HEK293 (cell line): ENCODE results near the gene ZCWPW1.

ENCODE experiments used
- KLF1 ChIP-seq: fragments of 450-650 bp; formaldehyde crosslinking; IDR thresholded peaks from 2 replicates; pipeline ENCODE4 v1.5.1; 2016; ENCODE audit warnings: missing biosample characterization, missing genetic modification characterization
- ZNF24 ChIP-seq: fragments of 450-650 bp; formaldehyde crosslinking; IDR thresholded peaks from 2 replicates; pipeline ENCODE4 v1.5.1; 2016; ENCODE audit warnings: missing biosample characterization, missing genetic modification characterization
- ZNF394 ChIP-seq: fragments of 450-650 bp; formaldehyde crosslinking; IDR thresholded peaks from 2 replicates; pipeline ENCODE4 v1.5.1; 2016; ENCODE audit warnings: missing biosample characterization, missing genetic modification characterization, mild to moderate bottlenecking, moderate library complexity, borderline replicate concordance
- ZNF501 ChIP-seq: fragments of 450-650 bp; formaldehyde crosslinking; IDR thresholded peaks from 2 replicates; pipeline ENCODE4 v1.5.1; 2016; ENCODE audit warnings: missing biosample characterization, missing genetic modification characterization
- TF ChIP-seq, protein P1 (sequence below): fragments of 450-650 bp; formaldehyde crosslinking; IDR thresholded peaks from 2 replicates; pipeline ENCODE4 v1.5.1; 2016; ENCODE audit warnings: missing biosample characterization, missing genetic modification characterization
- TF ChIP-seq, protein P2 (sequence below): fragments of 450-650 bp; formaldehyde crosslinking; IDR thresholded peaks from 2 replicates; pipeline ENCODE4 v1.5.1; 2016; ENCODE audit warnings: missing biosample characterization, missing genetic modification characterization
- TF ChIP-seq, protein P3 (sequence below): fragments of 450-650 bp; formaldehyde crosslinking; IDR thresholded peaks from 2 replicates; pipeline ENCODE4 v1.5.1; 2016; ENCODE audit warnings: missing biosample characterization, missing genetic modification characterization
- TF ChIP-seq, protein P4 (sequence below): fragments of 450-650 bp; formaldehyde crosslinking; IDR thresholded peaks from 2 replicates; pipeline ENCODE4 v1.5.1; 2016; ENCODE audit warnings: missing biosample characterization, missing genetic modification characterization
- TF ChIP-seq, protein P5 (sequence below): fragments of 450-650 bp; formaldehyde crosslinking; optimal IDR thresholded peaks from 2 replicates; pipeline ENCODE3; 2016; ENCODE audit warnings: missing biosample characterization, mild to moderate bottlenecking, missing genetic modification characterization

DNA sequence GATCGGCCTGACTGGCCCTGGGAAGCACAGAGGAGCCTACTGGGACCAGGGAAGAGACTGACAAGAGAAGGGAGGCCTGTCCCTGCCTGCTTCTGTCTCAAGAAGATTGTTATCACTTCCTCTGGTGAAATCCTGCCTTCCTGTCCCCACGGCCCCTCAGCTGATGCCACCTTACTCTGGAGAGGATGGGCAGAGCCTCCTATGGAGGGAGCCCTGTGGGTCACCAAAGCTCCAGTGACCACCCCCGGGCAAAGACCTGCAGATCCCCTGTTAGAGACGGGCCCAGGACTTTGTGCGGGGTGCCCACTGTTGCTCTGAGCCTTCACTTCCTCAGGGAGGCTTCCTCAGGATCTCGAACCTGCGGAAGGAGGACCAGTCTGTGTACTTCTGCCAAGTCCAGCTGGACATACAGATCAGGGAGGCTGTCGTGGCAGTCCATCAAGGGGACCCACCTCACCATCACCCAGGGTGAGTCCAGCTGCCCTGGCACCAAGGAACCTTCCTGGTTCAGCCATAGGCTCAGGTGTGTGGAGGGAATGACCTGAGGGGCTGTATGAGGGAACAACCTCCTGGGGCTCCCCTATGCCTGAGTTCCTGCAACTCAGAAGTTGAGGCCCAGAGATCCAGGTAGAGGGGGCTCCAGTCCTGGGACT lies 72.0 kb downstream of the ZCWPW1 start:
- TF ChIP-seq, protein P1, sequence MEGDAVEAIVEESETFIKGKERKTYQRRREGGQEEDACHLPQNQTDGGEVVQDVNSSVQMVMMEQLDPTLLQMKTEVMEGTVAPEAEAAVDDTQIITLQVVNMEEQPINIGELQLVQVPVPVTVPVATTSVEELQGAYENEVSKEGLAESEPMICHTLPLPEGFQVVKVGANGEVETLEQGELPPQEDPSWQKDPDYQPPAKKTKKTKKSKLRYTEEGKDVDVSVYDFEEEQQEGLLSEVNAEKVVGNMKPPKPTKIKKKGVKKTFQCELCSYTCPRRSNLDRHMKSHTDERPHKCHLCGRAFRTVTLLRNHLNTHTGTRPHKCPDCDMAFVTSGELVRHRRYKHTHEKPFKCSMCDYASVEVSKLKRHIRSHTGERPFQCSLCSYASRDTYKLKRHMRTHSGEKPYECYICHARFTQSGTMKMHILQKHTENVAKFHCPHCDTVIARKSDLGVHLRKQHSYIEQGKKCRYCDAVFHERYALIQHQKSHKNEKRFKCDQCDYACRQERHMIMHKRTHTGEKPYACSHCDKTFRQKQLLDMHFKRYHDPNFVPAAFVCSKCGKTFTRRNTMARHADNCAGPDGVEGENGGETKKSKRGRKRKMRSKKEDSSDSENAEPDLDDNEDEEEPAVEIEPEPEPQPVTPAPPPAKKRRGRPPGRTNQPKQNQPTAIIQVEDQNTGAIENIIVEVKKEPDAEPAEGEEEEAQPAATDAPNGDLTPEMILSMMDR, result no peak
- TF ChIP-seq ZNF24 (tag by site-specific recombination) (no peak), ZNF501 (tag by site-specific recombination) (no peak), KLF1 (tag by site-specific recombination) (no peak), ZNF394 (tag by site-specific recombination) (no peak)
- TF ChIP-seq, protein P2, sequence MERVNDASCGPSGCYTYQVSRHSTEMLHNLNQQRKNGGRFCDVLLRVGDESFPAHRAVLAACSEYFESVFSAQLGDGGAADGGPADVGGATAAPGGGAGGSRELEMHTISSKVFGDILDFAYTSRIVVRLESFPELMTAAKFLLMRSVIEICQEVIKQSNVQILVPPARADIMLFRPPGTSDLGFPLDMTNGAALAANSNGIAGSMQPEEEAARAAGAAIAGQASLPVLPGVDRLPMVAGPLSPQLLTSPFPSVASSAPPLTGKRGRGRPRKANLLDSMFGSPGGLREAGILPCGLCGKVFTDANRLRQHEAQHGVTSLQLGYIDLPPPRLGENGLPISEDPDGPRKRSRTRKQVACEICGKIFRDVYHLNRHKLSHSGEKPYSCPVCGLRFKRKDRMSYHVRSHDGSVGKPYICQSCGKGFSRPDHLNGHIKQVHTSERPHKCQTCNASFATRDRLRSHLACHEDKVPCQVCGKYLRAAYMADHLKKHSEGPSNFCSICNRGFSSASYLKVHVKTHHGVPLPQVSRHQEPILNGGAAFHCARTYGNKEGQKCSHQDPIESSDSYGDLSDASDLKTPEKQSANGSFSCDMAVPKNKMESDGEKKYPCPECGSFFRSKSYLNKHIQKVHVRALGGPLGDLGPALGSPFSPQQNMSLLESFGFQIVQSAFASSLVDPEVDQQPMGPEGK, result no peak
- TF ChIP-seq, protein P3, sequence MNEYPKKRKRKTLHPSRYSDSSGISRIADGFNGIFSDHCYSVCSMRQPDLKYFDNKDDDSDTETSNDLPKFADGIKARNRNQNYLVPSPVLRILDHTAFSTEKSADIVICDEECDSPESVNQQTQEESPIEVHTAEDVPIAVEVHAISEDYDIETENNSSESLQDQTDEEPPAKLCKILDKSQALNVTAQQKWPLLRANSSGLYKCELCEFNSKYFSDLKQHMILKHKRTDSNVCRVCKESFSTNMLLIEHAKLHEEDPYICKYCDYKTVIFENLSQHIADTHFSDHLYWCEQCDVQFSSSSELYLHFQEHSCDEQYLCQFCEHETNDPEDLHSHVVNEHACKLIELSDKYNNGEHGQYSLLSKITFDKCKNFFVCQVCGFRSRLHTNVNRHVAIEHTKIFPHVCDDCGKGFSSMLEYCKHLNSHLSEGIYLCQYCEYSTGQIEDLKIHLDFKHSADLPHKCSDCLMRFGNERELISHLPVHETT, result no peak
- TF ChIP-seq, protein P4, sequence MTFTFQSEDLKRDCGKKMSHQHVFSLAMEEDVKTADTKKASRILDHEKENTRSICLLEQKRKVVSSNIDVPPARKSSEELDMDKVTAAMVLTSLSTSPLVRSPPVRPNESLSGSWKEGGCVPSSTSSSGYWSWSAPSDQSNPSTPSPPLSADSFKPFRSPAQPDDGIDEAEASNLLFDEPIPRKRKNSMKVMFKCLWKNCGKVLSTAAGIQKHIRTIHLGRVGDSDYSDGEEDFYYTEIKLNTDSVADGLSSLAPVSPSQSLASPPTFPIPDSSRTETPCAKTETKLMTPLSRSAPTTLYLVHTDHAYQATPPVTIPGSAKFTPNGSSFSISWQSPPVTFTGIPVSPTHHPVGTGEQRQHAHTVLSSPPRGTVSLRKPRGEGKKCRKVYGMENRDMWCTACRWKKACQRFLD (tag by site-specific recombination), result no peak
- TF ChIP-seq, protein P5, sequence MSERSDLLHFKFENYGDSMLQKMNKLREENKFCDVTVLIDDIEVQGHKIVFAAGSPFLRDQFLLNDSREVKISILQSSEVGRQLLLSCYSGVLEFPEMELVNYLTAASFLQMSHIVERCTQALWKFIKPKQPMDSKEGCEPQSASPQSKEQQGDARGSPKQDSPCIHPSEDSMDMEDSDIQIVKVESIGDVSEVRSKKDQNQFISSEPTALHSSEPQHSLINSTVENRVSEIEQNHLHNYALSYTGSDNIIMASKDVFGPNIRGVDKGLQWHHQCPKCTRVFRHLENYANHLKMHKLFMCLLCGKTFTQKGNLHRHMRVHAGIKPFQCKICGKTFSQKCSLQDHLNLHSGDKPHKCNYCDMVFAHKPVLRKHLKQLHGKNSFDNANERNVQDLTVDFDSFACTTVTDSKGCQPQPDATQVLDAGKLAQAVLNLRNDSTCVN (tag by site-specific recombination), result no peak
